IPS DF 4.7 (cell line): ENCODE data around the gene DDX25.
"Not testable (repeated sequence)": the region's sequence is repeated elsewhere in the genome, so short reads cannot be mapped to it uniquely, and the experiment has no call there.

Experiments
- DNase-seq: peaks from one replicate; pipeline ENCODE4 v3.0.0-alpha.2; 2013; ENCODE audit warnings: low spot score; ENCODE audit errors: extremely low read depth

Gene DDX25

GRCh38 chr11:125903711-125904659, at the start of gene DDX25:
Gene DDX25 (plus strand): TSS chr11:125904508. CDS start chr11:125904518, 10 bp downstream.
- DNase-seq, result no peak

GRCh38 chr11:125857670-125858069, 46.6 kb upstream of the DDX25 start:
- not testable (repeated sequence) for DNase-seq

GRCh38 chr11:125862786-125863185, 41.5 kb upstream of the DDX25 start:
- DNase-seq, result not testable (repeated sequence)

- not testable (repeated sequence) for DNase-seq
Measured at GRCh38 chr11:125865354-125865753, 39.0 kb upstream of the DDX25 start.

GRCh38 chr11:125869521-125869920, 34.8 kb upstream of the DDX25 start:
- no peak for DNase-seq

GRCh38 chr11:125871391-125872137, 32.7 kb upstream of the DDX25 start:
- DNase-seq, result peak; percentile 53

GRCh38 chr11:125872138-125872491, 32.2 kb upstream of the DDX25 start:
- no peak for DNase-seq

- DNase-seq, result no peak
Measured at GRCh38 chr11:125873881-125874555, 30.3 kb upstream of the DDX25 start.

GRCh38 chr11:125874556-125875124, 29.7 kb upstream of the DDX25 start:
- DNase-seq, result peak; percentile 86

GRCh38 chr11:125881291-125881690, 23.0 kb upstream of the DDX25 start:
- no peak for DNase-seq

- DNase-seq, result no peak
Measured at GRCh38 chr11:125883375-125883774, 20.9 kb upstream of the DDX25 start.

- DNase-seq, result no peak
Measured at GRCh38 chr11:125886997-125887372, 17.3 kb upstream of the DDX25 start.

GRCh38 chr11:125887373-125888324, 16.7 kb upstream of the DDX25 start, which contains the start of gene HYLS1:
Gene HYLS1 (plus strand): TSS chr11:125887668. CDS start chr11:125899369, 11,701 bp downstream.
- peak; percentile 79 for DNase-seq

- DNase-seq, result no peak
Measured at GRCh38 chr11:125890447-125891100, 13.7 kb upstream of the DDX25 start.

GRCh38 chr11:125892071-125892470, 12.2 kb upstream of the DDX25 start:
- no peak for DNase-seq

- no peak for DNase-seq
Measured at GRCh38 chr11:125892994-125893393, 11.3 kb upstream of the DDX25 start.

- DNase-seq, result no peak
Measured at GRCh38 chr11:125901872-125902271, 2.4 kb upstream of the DDX25 start.

GRCh38 chr11:125902277-125902926, 1.9 kb upstream of the DDX25 start:
- DNase-seq, result no peak
